Keratinocyte (primary cell): ENCODE data around the gene CDK17. TPM values are rescaled to one million over a fixed set of nuclear protein-coding genes. Genes with fewer than 3 reads are reported as not detected.

Source experiments
- DNase-seq: peaks from one replicate; pipeline ENCODE4 v3.0.0-alpha.2; 2011; ENCODE audit warnings: low read depth, missing footprints, low spot score
- FAIRE-seq: peaks from 2 replicates; lab custom pipeline; 2011; peaks lifted over from hg19 to GRCh38; lab: Jason Lieb, UNC
- H2AFZ ChIP-seq: 2 replicates; pipeline ENCODE4 v1.6.0; 2012; ENCODE audit warnings: low read length, control low read depth, inconsistent platforms; ENCODE audit not compliant: control insufficient read depth
- H3K27ac ChIP-seq: 2 replicates; pipeline ENCODE4 v1.5.1; 2011; ENCODE audit warnings: low read length; ENCODE audit not compliant: control insufficient read depth, insufficient read depth
- H3K27me3 ChIP-seq: 3 replicates; pipeline ENCODE4 v1.6.0; 2011; ENCODE audit warnings: low read length; ENCODE audit not compliant: control insufficient read depth, insufficient read depth; ENCODE audit errors: extremely low read depth
- H3K36me3 ChIP-seq, 2 experiments: 2 replicates in 1 of 2; 3 replicates in 1 of 2; pipeline ENCODE4 v1.5.1; 2011; ENCODE audit warnings: low read length in 2 of 2, mild to moderate bottlenecking in 1 of 2; ENCODE audit not compliant: control insufficient read depth in 2 of 2, insufficient read depth in 2 of 2; ENCODE audit errors: extremely low read depth in 1 of 2
- H3K4me1 ChIP-seq: 3 replicates; pipeline ENCODE4 v1.5.1; 2011; ENCODE audit warnings: low read length; ENCODE audit not compliant: control insufficient read depth, insufficient read depth; ENCODE audit errors: extremely low read depth
- H3K4me2 ChIP-seq: 3 replicates; pipeline ENCODE4 v1.6.0; 2011; ENCODE audit warnings: low read depth, low read length; ENCODE audit not compliant: control insufficient read depth, insufficient read depth; ENCODE audit errors: extremely low read depth
- H3K4me3 ChIP-seq, 3 experiments: fragments of 200-600 bp in 1 of 3; sonication (generic) in 1 of 3; 2 replicates in 2 of 3; 3 replicates in 1 of 3; pipeline ENCODE4 v1.5.1; 2011 to 2016; ENCODE audit warnings: low read length in 3 of 3, mild to moderate bottlenecking in 3 of 3, control low read depth in 2 of 3, inconsistent platforms in 1 of 3, low read depth in 1 of 3, mixed read lengths in 1 of 3, mixed run types in 1 of 3, moderate library complexity in 1 of 3; ENCODE audit not compliant: control insufficient read depth in 2 of 3, insufficient read depth in 2 of 3; ENCODE audit errors: extremely low read depth in 1 of 3
- H3K79me2 ChIP-seq: 2 replicates; pipeline ENCODE4 v1.6.0; 2012; ENCODE audit warnings: low read length; ENCODE audit not compliant: control insufficient read depth, insufficient read depth
- H3K9ac ChIP-seq: 3 replicates; pipeline ENCODE4 v1.6.0; 2011; ENCODE audit warnings: low read length; ENCODE audit not compliant: control insufficient read depth, insufficient read depth; ENCODE audit errors: extremely low read depth
- H3K9me1 ChIP-seq: 3 replicates; pipeline ENCODE4 v1.6.0; 2011; ENCODE audit warnings: low read length; ENCODE audit not compliant: control insufficient read depth, insufficient read depth; ENCODE audit errors: extremely low read depth
- H3K9me3 ChIP-seq: 2 replicates; pipeline ENCODE4 v1.5.1; 2012; ENCODE audit warnings: low read depth, low read length; ENCODE audit not compliant: control insufficient read depth
- H4K20me1 ChIP-seq: 3 replicates; pipeline ENCODE4 v1.6.0; 2011; ENCODE audit warnings: low read length; ENCODE audit not compliant: control insufficient read depth, insufficient read depth; ENCODE audit errors: extremely low read depth
- CTCF ChIP-seq, 3 experiments: IDR thresholded peaks in 1 of 3; conservative IDR thresholded peaks in 1 of 3; optimal IDR thresholded peaks in 1 of 3; 2 replicates in 2 of 3; 3 replicates in 1 of 3; pipeline versions ENCODE3 to v1.5.1; 2011; ENCODE audit warnings: low read length in 3 of 3, mild to moderate bottlenecking in 3 of 3, moderate library complexity in 2 of 3, control low read depth in 1 of 3, inconsistent platforms in 1 of 3; ENCODE audit not compliant: insufficient read depth in 2 of 3; ENCODE audit errors: extremely low read depth in 1 of 3
- EZH2 ChIP-seq: IDR thresholded peaks from one replicate; pipeline ENCODE4 v1.6.1; 2012; ENCODE audit warnings: inconsistent platforms, mild to moderate bottlenecking, low read length, moderate library complexity
- dilution Hi-C: fragments of 300-500 bp; cut with MboI; formaldehyde crosslinking; loops from one replicate; pipeline ENCODE4 v1.7.0; 2020; ENCODE audit warnings: low sequenced_read_pairs; ENCODE audit not compliant: extremely low pct_ligation_motif_present
- polyA plus RNA-seq, 5 experiments: library from polyadenylated mRNA; depleted of rRNA in 3 of 5; stranded (reverse) in 3 of 5; stranded (forward) in 1 of 5; unstranded in 1 of 5; fragments of >200 nt; gene quantifications; 1 replicate in 1 of 5; 2 replicates in 3 of 5; 3 replicates in 1 of 5; pipeline versions ENCODE4 v1.2.1 to v1.2.3, GENCODE V29; 2011 to 2012; ENCODE audit warnings: missing spikeins in 2 of 5, low read depth in 1 of 5, low replicate concordance in 1 of 5

Gene CDK17
- polyA plus RNA-seq, 1 donor (not counting 4 experiments of a cell fraction or from before 2014, with no cell fraction given): 33.0 TPM

- dilution Hi-C loops: no loop called here
- Histone ChIP-seq H3K79me2 (peaks cover 100% of the 10 kb centered on the region), H3K9me1 (no peaks in the 10 kb centered on the region), H3K4me1 (peaks cover 19% of the 10 kb centered on the region), H3K4me2 (no peak overlapping the region), H3K36me3 (peaks cover 0 to 7% of the 10 kb centered on the region in 2 experiments), H3K9ac (no peak overlapping the region), H3K27ac (no peak overlapping the region), H3K9me3 (no peaks in the 10 kb centered on the region), H2AFZ (no peak overlapping the region), H3K27me3 (no peaks in the 10 kb centered on the region), H3K4me3 (no peak overlapping the region), H4K20me1 (peaks cover 18% of the 10 kb centered on the region)
- no peak for FAIRE-seq
- no peak for DNase-seq
- TF ChIP-seq CTCF (optimal IDR thresholded peaks at IDR 0.05 in 1 of 3, IDR thresholded peaks at IDR 0.05 in 1 of 3, conservative IDR thresholded peaks at IDR 0.05 in 1 of 3; ENCODE audit: extremely low read depth in 1 of 3, insufficient read depth in 2 of 3, low read length in 3 of 3) (no peak), EZH2 (no peak)
These were observed 13.4 kb downstream of the CDK17 start for GRCh38 chr12:96386794-96387193.

- FAIRE-seq (no peak), DNase-seq (no peak)
- H3K4me2 ChIP-seq: peak overlapping the region; percentile 22
- peaks cover 18% of the 10 kb centered on the region for H4K20me1 ChIP-seq
- H3K36me3 ChIP-seq: peaks cover 0 to 7% of the 10 kb centered on the region in 2 experiments
- H3K27ac ChIP-seq: no peak overlapping the region
- H3K9me3 ChIP-seq: no peaks in the 10 kb centered on the region
- H3K27me3 ChIP-seq: no peaks in the 10 kb centered on the region
- dilution Hi-C loops: no loop called here
- H2AFZ ChIP-seq: no peak overlapping the region
- H3K9ac ChIP-seq: no peak overlapping the region
- H3K4me3 ChIP-seq: no peak overlapping the region
- no peak for TF ChIP-seq CTCF (optimal IDR thresholded peaks at IDR 0.05 in 1 of 3, IDR thresholded peaks at IDR 0.05 in 1 of 3, conservative IDR thresholded peaks at IDR 0.05 in 1 of 3; ENCODE audit: extremely low read depth in 1 of 3, insufficient read depth in 2 of 3, low read length in 3 of 3)
- TF ChIP-seq EZH2: no peak
- H3K9me1 ChIP-seq: no peaks in the 10 kb centered on the region
- H3K79me2 ChIP-seq: peaks cover 100% of the 10 kb centered on the region
- H3K4me1 ChIP-seq: peaks cover 19% of the 10 kb centered on the region
These were observed 16.2 kb downstream of the CDK17 start for GRCh38 chr12:96383991-96384390.
